ENCODE measurements around the gene KDM4C. TPM values are rescaled to one million over a fixed set of nuclear protein-coding genes. Genes with fewer than 3 reads are reported as not detected.
A peak's percentile ranks its signal among the peaks of the same experiment; 100 is the strongest.

Gene KDM4C
- total RNA-seq, 1 donor from 2014 or later: 39.8 TPM

GRCh38 chr9:6779417-6780241, 21.9 kb downstream of the KDM4C start:
- peaks cover 17% of the 10 kb centered on the region for H3K4me1 ChIP-seq
- no peak for DNase-seq
- intact Hi-C loops (cut with DNase I): no loop called here
- H3K36me3 ChIP-seq: no peaks in the 10 kb centered on the region
- H3K4me3 ChIP-seq: no peak overlapping the region
- peak in 1 of 2 donors; percentile 73 for ATAC-seq
- H3K9me3 ChIP-seq: no peaks in the 10 kb centered on the region
- TF ChIP-seq CTCF (IDR thresholded peaks at IDR 0.05): no peak
- H3K27ac ChIP-seq: no peak overlapping the region
- no peaks in the 10 kb centered on the region for H3K27me3 ChIP-seq (ENCODE audit: low read depth)

GRCh38 chr9:6780690-6781089, 22.9 kb downstream of the KDM4C start:
- peaks cover 17% of the 10 kb centered on the region for H3K4me1 ChIP-seq
- H3K27me3 ChIP-seq (ENCODE audit: low read depth): no peaks in the 10 kb centered on the region
- no peak overlapping the region for H3K27ac ChIP-seq
- DNase-seq (no peak), ATAC-seq (no peak)
- H3K4me3 ChIP-seq: no peak overlapping the region
- H3K36me3 ChIP-seq: no peaks in the 10 kb centered on the region
- intact Hi-C loops (cut with DNase I): no loop called here
- no peaks in the 10 kb centered on the region for H3K9me3 ChIP-seq
- no peak for TF ChIP-seq CTCF (IDR thresholded peaks at IDR 0.05)

- TF ChIP-seq CTCF (IDR thresholded peaks at IDR 0.05): no peak
- Histone ChIP-seq H3K27me3 (ENCODE audit: low read depth) (no peaks in the 10 kb centered on the region), H3K9me3 (no peaks in the 10 kb centered on the region), H3K4me1 (peaks cover 17% of the 10 kb centered on the region), H3K4me3 (no peak overlapping the region), H3K36me3 (no peaks in the 10 kb centered on the region), H3K27ac (no peak overlapping the region)
- ATAC-seq: no peak
- DNase-seq: no peak
- intact Hi-C loops (cut with DNase I): no loop called here
These were observed 23.7 kb downstream of the KDM4C start for GRCh38 chr9:6781476-6781875.

- Histone ChIP-seq H3K4me1 (peaks cover 20% of the 10 kb centered on the region), H3K36me3 (no peaks in the 10 kb centered on the region), H3K9me3 (no peaks in the 10 kb centered on the region), H3K27me3 (ENCODE audit: low read depth) (no peaks in the 10 kb centered on the region), H3K27ac (no peak overlapping the region), H3K4me3 (no peak overlapping the region)
- no peak for ATAC-seq
- intact Hi-C loops (cut with DNase I): no loop called here
- no peak for TF ChIP-seq CTCF (IDR thresholded peaks at IDR 0.05)
- DNase-seq: no peak
These were observed 24.6 kb downstream of the KDM4C start for GRCh38 chr9:6782345-6782744.

GRCh38 chr9:6782981-6783380, 25.2 kb downstream of the KDM4C start:
- Histone ChIP-seq H3K9me3 (no peaks in the 10 kb centered on the region), H3K4me1 (peaks cover 27% of the 10 kb centered on the region), H3K4me3 (no peak overlapping the region), H3K27me3 (ENCODE audit: low read depth) (no peaks in the 10 kb centered on the region), H3K36me3 (no peaks in the 10 kb centered on the region), H3K27ac (no peak overlapping the region)
- DNase-seq (no peak), ATAC-seq (no peak)
- intact Hi-C loops (cut with DNase I): no loop called here
- TF ChIP-seq CTCF (IDR thresholded peaks at IDR 0.05): no peak
